Endothelial cell (in vitro differentiated cells): Measurements from ENCODE around the gene TSHZ2. TPM values are rescaled to one million over a fixed set of nuclear protein-coding genes. Genes with fewer than 3 reads are reported as not detected.

Source experiments
- DNase-seq: peaks from one replicate; pipeline ENCODE4 v3.0.0; 2021; ENCODE audit warnings: low spot score
- H3K27ac Mint-ChIP-seq: one replicate; pipeline ENCODE4 v1.8.0; 2021; ENCODE audit warnings: mixed read lengths, inconsistent platforms; ENCODE audit not compliant: unreplicated experiment
- H3K27me3 Mint-ChIP-seq: one replicate; pipeline ENCODE4 v1.8.0; 2021; ENCODE audit warnings: mild to moderate bottlenecking, moderate library complexity, mixed read lengths, inconsistent platforms; ENCODE audit not compliant: unreplicated experiment
- H3K36me3 Mint-ChIP-seq: one replicate; pipeline ENCODE4 v1.8.0; 2021; ENCODE audit warnings: mild to moderate bottlenecking, low read depth, mixed read lengths, inconsistent platforms; ENCODE audit not compliant: unreplicated experiment
- H3K4me1 Mint-ChIP-seq: one replicate; pipeline ENCODE4 v1.8.0; 2021; ENCODE audit warnings: mild to moderate bottlenecking, mixed read lengths, inconsistent platforms; ENCODE audit not compliant: unreplicated experiment
- H3K4me3 Mint-ChIP-seq: one replicate; pipeline ENCODE4 v1.8.0; 2021; ENCODE audit warnings: mild to moderate bottlenecking, mixed read lengths, inconsistent platforms; ENCODE audit not compliant: unreplicated experiment
- H3K9me3 Mint-ChIP-seq: one replicate; pipeline ENCODE4 v1.8.0; 2021; ENCODE audit warnings: mixed read lengths, inconsistent platforms; ENCODE audit not compliant: unreplicated experiment
- total RNA-seq: library from RNA; stranded (reverse); fragmentation: NEBNext Ultra II Directional; extraction: Animal tissue kit (Norgen Biotek cat#: 25700); gene quantifications from one replicate; pipeline ENCODE4 v1.2.1, GENCODE V29; 2021; ENCODE audit not compliant: unreplicated experiment
- TF ChIP-seq, protein P1 (sequence below): fragments of 200-600 bp; sonication (generic); IDR thresholded peaks from one replicate; pipeline ENCODE4 v1.5.0; 2021; ENCODE audit warnings: antibody characterized with exemption; ENCODE audit not compliant: unreplicated experiment

The TSHZ2 gene
- total RNA-seq, 1 donor from 2014 or later: 2.3 TPM

DNA sequence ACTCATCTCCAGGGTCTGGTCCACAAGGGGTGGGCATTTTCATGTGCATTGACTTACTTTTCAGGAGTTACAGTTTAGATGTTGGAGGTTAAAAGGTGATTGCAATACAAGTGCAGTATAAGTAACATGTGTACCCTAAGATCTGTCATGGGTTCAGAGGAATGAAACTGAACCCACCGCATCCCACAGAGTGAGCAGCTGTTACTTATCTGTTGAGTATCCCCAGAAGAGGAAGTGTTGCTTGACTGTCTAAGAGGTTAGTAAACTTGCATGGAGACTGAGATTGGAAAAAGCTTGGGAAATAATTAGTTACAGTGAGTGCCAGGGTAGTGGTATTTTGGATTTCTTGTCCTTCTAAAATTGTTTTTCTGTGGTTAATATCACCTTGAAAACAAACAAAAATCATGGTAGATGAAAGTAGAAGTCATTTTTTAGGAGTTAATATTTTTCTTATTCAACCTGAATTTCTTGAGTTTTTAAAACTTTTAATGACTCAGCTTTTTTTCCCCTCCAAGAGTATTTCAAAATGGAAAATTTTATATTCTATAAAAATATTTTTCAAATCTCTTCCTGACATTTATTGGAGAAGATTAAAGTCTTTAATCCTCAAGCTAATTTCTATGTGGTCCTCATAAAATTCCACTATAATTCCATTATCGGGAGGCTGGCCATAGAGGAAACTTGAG lies 315.3 kb downstream of the TSHZ2 start:
- no peak overlapping the region for H3K4me3 Mint-ChIP-seq
- H3K9me3 Mint-ChIP-seq: no peaks in the 10 kb centered on the region
- no peak for DNase-seq
- H3K27me3 Mint-ChIP-seq: peaks cover 2% of the 10 kb centered on the region
- H3K4me1 Mint-ChIP-seq: no peaks in the 10 kb centered on the region
- TF ChIP-seq, protein P1, sequence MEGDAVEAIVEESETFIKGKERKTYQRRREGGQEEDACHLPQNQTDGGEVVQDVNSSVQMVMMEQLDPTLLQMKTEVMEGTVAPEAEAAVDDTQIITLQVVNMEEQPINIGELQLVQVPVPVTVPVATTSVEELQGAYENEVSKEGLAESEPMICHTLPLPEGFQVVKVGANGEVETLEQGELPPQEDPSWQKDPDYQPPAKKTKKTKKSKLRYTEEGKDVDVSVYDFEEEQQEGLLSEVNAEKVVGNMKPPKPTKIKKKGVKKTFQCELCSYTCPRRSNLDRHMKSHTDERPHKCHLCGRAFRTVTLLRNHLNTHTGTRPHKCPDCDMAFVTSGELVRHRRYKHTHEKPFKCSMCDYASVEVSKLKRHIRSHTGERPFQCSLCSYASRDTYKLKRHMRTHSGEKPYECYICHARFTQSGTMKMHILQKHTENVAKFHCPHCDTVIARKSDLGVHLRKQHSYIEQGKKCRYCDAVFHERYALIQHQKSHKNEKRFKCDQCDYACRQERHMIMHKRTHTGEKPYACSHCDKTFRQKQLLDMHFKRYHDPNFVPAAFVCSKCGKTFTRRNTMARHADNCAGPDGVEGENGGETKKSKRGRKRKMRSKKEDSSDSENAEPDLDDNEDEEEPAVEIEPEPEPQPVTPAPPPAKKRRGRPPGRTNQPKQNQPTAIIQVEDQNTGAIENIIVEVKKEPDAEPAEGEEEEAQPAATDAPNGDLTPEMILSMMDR: no peak
- H3K27ac Mint-ChIP-seq: no peak overlapping the region
- no peaks in the 10 kb centered on the region for H3K36me3 Mint-ChIP-seq

DNA sequence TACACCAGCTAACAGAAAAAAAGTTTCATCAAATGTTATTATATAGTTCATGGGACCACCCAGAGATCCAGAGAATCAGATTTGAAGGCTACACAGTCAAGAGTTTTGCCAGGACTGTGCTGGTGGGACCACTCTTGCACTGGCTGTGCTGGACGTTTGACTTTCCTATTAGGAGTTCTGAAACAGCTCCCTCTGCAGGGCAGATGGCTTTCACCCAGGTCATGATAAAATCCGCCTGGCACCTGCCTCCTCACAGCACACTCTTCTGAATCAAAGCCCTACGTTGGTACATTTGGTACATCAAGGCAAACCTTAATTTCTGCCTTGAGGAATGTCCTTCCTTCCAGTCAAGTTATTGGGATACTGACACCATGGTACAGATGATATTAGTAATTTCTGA lies 319.4 kb downstream of the TSHZ2 start:
- TF ChIP-seq, protein P1: peak; percentile 60
- Mint-ChIP-seq H3K4me1 (no peaks in the 10 kb centered on the region), H3K36me3 (no peaks in the 10 kb centered on the region), H3K27ac (no peak overlapping the region), H3K4me3 (no peak overlapping the region), H3K27me3 (peaks cover 2% of the 10 kb centered on the region), H3K9me3 (no peaks in the 10 kb centered on the region)
- peak; percentile 43 for DNase-seq

DNA sequence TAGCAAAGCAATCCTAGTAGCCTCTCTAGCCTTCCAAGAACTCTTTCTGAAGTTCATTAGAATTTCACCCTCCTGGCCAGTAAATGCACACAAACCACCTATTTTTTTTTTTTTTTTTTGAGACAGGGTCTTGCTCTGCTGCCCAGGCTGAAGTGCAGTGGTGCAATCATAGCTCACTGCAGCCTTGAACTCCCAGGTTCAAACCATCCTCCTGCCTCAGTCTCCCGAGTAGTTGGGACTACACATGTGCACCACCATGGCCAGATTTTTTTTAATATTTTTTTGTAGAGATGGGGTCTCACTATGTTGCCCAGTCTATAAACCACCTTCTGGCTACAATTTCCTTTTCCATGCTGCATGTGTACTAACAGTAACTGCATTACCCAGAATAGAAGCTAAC lies 320.2 kb downstream of the TSHZ2 start:
- TF ChIP-seq, protein P1: no peak
- H3K36me3 Mint-ChIP-seq: no peaks in the 10 kb centered on the region
- H3K4me1 Mint-ChIP-seq: no peaks in the 10 kb centered on the region
- no peak for DNase-seq
- H3K4me3 Mint-ChIP-seq: no peak overlapping the region
- H3K27ac Mint-ChIP-seq: no peak overlapping the region
- no peaks in the 10 kb centered on the region for H3K9me3 Mint-ChIP-seq
- H3K27me3 Mint-ChIP-seq: peaks cover 2% of the 10 kb centered on the region

DNA sequence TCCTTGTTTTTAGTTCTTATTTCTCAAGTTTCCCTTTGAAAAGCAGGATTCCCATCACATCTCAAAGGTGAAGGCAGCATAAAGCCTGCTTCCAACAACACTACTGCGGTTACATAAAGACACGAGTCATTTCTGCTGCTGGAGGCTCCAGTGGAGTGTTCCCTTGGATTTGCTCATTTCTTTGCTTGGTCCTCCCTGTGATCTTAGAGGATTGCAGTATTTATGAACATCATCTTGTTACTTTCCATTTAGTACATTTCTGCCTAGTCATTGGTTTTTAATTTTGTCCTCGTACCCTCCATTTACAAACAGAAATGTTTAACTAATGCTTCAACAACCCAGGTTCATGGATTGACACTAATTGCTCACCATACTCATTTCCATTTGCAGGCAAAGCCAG lies 322.6 kb downstream of the TSHZ2 start:
- peaks cover 2% of the 10 kb centered on the region for H3K27me3 Mint-ChIP-seq
- TF ChIP-seq, protein P1: no peak
- H3K4me3 Mint-ChIP-seq: no peak overlapping the region
- no peak overlapping the region for H3K27ac Mint-ChIP-seq
- no peaks in the 10 kb centered on the region for H3K36me3 Mint-ChIP-seq
- H3K9me3 Mint-ChIP-seq: no peaks in the 10 kb centered on the region
- DNase-seq: no peak
- H3K4me1 Mint-ChIP-seq: no peaks in the 10 kb centered on the region

DNA sequence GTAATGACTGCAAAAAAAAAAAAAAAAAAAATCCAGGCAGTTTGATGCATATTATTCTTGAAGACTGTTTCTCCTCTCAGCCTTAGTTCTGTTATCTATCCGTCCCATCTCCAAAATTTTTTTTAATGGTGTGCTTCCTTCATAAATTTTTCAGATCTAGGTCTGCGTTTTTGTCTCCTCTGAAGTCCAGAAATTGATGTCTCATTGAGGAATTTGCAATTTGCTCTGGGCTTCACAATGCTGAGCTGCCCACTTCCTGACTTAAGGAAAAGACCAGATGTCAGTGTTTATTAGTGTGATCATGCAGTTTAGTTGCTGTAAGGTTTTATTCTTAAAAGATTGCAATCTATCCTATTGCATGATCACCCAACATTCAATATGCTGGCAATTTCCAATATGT lies 323.9 kb downstream of the TSHZ2 start:
- no peaks in the 10 kb centered on the region for H3K27me3 Mint-ChIP-seq
- no peaks in the 10 kb centered on the region for H3K9me3 Mint-ChIP-seq
- DNase-seq: no peak
- H3K36me3 Mint-ChIP-seq: no peaks in the 10 kb centered on the region
- no peak overlapping the region for H3K27ac Mint-ChIP-seq
- no peak overlapping the region for H3K4me3 Mint-ChIP-seq
- TF ChIP-seq, protein P1: no peak
- H3K4me1 Mint-ChIP-seq: peaks cover 6% of the 10 kb centered on the region
